HG03097 (cell line): Measurements from ENCODE around the gene ATPAF1.
A peak's percentile ranks its signal among the peaks of the same experiment; 100 is the strongest.

Source experiments
- ATAC-seq: cut with Tn5 transposase; IDR thresholded peaks from one replicate; pipeline ENCODE4 v1.9.1; 2021; ENCODE audit not compliant: unreplicated experiment, low FRiP score

Gene ATPAF1

DNA sequence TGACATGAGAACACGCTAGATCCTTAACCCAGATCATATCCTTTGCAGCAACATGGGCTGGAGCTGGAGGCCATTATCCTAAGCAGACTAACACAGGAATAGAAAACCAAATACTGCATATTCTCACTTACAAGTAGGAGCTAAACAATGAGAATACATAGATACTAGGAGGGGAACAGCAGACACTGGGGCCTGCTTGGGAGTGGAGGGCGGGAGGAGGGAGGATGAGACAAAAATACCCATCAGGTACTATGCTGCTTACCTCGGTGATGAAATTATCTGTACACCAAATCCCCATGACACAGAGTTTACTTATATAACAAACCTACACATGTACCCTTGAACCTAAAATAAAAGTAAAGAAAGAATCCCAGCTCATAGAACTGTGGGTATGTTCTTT is 50.3 kb downstream of the ATPAF1 start:
- ATAC-seq: no peak

DNA sequence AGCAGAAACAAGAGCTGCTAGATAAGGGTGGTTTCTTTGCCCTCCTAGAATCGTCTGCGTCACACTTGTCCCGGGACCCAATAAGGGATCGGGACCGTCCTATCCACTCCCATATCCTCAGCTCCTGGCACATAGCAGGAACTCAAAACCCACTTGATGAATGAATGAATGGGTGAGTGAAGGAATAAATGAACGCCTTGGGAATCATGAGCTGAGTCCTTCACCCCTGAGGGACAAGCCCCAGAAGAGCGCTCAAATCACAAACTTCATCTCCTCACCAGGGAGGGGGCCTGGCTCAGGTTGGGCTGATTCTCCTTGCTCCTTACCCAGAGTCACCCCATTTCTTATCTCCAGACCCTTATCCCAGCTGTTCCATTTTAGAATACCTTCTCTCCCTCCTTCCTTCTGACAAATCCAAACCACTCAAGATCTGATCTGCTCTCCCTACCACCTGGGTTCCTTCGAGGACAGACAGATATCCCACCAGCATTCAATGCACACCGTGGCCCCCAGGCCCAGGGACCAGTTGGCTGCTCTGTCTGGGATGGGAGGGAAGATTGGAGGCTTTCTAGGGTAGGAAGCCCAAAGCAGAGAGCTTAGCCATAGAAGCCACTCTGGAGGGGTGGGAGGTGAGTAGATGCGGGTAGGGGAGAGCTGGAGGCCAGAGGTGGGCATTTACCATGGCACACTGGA is 50.9 kb downstream of the ATPAF1 start:
- ATAC-seq: peak; percentile 5

DNA sequence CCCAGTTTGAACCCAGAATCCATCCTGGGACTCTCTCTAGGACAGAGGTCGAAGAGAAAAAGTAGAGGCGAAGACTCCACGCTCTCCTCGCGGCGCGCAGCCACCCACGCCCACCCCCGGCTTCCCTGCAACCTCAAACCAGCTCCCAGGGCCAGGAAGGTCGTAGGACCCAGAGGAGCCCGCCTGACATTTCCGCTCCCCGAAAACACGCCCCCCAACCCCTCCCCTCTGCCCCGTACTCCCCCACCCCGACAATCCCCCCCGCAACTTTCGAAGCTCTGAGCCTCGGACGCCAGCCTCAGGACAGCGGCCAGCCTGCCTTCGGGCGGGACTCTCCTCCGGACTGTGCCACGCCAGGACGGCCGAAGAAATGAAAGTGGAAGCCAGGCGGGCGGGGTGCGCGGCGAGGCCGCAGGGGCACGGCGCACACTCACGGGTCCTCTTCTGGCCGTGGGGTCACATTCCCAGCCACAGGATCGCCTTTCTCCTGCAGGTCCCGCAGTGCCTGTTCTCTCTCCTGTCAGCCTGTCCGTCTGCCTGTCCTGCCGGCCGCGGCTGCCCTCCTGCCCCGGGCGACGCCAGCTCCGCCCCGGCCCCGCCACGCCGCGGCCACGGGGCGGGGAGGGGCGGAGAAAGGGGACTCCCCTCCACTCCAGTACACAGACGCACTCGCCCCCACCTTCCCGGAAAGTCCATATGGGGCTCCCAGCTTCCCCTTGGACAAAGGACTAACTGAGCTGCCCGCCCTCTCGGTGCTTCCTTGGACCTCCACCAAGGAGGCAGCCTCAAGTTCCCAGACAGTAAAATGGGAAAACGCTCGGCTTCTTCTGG is 51.7 kb downstream of the ATPAF1 start, which contains the start of gene MOB3C:
Gene MOB3C (minus strand): TSS at position 535 of the 831 bp plus-strand sequence. CDS start 3,490 bp downstream, outside the sequence.
- peak; percentile 56 for ATAC-seq

DNA sequence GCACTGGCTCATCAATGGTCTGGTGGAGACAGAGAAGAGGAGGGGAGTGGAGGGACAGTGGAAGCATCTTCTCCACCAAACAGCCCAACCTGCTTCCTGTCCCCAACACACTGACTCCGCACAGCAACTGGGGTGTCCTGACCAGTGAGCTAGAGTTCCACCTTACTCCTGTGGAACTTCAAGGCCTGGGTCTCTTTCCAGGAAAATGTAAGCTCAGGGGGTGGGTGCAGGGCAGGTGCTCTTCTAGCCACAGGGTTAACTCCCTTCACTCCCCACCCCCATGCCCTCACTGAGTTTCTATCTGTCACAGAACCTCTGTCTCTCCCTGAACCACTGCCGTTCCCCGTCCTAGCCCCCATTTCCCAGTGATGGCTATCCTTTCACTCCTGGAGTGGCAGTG is 52.4 kb downstream of the ATPAF1 start:
- no peak for ATAC-seq

DNA sequence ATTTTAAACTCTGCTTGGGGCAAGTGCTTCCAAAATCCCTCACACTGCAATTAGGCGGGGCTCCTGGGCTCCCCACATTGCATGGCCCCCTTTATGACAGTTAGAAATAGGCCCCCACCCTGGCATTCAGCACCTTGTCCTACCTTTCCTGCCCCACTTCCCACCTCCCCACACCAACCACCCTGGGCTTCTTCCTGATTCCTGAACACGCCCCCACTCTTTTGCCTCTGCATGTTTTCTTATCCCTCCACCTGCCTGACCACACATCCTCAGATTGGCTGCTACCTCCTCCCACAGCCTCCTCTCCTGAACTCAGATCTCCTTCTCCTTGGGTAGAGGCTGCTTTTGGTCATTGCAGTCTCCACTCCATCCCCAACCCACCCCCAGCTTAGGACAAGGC is 53.1 kb downstream of the ATPAF1 start:
- no peak for ATAC-seq

DNA sequence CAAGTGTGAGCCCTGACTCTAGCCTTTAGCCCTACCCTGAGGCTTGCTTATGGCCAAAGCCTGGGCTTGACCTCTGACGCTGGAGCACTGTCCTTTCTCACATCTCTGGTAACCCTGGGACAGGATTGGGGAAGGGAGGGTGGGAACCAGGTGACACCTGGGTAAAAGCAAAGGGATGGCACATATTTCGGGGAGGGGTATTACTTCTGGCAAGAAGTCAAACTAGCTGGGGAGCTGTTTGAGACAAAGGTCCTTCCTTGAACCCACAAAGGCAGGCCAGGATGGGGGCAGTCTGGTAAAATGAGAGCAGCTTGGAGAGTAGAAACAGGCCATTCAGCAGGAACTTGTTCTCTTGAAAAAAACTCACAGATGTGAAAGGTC is 53.6 kb downstream of the ATPAF1 start:
- ATAC-seq: no peak

DNA sequence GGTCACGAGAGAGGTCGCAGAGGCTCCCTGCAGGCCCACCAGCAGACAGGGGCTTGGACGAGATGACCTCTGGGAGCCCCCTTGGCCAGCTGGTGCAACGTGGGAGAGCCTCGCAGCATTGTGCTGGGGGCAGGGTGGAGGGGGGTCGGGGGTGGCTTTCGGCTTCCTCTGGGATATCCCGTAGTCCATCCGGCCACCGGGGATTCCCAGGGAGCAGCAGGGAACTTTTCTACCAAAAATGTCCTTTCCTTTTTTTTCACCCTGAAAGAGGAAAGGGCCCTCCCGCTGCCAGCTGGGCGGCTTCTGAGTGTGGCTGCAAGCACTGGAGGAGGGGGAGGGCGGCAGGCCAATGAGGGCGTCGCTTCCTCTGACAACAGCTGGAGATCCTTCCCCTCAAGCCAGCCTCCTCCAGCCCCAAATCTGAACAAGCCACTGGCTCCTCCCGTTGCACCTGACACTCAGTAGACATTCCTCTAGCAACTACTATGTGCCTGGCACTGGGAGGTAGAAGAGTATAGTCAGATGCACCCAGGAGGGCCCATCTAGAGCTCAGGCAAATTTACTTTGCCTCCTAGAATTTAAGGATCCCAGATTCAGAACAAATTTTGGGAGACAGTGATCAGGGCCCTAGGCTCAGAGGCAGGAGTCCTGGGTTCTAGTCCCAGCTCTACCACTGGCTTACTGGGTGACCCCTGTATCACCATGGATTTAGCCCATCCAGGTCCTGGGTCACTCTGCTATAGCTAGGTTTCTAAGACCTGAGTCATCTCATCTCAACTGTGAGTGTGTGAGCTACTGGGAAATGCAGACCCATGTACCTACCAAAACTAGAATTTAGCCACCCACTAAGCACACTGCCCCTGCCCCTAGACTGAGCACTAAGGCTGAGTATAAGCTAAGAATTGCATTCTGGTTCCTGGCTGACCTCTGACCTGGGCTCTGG is 54.2 kb downstream of the ATPAF1 start:
- no peak for ATAC-seq

DNA sequence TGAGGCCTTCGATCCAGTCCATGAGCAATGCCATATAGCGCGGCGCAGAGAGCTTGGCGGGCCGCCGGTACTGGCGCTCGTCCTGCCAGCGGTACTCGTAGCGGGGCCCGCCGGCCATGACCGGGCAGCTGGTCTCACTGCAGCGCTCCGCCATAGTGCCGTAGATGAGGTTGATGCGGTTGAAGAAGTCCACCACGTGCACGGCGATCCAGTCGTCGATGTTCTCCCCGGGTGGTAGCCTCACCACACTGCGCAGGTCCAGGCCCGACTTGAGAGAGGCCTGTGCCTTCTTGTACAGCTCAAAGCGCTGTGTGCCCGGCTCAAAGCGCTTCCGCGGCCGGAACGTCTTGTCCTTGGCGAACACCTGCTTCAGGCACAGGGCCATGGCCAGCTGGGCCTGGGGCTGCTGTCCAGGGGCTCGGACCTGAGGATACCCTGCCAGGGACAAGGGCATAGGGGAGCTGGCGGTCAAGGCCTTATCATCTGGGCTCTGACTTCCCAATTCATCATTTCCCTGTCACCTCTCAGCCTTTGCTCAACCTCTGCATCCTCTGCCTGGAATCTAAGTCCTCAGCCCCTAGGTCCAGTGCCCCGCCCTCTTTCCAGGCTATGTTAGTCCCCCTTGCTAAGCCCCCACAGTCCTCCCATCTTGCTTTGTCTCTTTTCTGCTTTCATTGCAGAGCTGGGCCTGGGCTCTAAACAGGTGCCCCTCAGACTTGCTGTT is 55.1 kb downstream of the ATPAF1 start:
- ATAC-seq: no peak

DNA sequence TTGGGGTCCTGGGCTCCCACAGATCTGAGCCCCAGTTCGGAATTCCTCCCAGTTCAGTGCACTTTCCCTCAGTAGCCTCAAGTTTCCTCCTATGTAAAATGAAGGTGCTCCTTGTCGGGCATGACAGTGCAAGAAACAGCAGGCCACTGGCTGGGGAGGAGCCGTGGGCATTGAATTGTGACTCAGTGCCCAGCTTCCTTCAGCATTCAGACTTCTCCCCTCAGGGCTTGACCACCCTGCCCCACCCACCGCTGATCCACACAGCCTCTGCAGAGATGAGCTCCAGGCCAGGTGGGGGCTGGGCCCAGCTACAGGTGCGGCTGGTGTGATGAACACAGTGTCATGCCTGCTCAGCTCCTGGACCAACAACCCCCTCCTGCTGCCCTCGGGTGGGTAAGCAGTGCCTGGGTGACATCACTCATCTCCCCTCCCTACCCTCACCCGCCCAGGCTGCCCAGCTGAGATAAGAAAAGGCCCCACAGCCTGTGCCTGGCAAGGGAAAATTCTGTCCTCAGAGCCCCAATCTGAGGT is 56.4 kb downstream of the ATPAF1 start:
- no peak for ATAC-seq

DNA sequence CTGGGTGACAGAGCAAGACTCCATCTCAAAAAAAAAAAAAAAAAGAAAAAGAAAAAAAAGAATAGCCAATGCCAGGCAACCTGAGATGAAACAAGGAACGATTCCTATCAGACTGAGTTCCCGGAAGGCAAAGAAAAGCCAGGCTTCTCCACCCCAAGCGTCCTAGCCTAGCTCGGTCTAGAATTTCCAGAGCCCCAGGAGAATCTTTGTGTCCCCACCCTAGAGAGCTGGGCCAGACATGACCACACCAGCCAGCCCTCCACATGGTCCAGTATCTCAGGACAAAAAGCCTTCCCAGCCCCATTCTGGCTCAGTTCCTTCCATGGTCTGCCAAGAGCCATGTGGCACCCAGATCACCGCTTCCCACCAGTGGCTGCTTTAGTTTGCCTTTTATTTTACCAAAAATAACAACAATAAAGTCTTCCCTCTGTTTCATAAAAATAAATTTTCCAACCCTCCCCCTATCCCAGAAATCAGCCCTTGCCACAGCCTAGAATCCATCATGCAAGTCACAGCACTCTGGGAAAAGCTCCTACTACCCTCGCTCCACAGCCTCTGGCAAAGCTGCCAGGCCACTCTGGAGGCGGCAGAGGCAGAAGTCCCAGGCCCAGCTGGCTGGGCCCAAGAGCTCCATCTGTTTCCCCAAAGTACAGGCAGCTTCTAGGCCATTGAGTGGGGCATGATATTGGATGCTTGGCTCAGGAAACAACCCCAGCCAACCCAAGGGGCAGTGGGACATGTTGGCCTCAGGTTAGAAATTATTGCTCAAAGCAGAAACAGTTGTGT is 60.6 kb downstream of the ATPAF1 start:
- ATAC-seq: no peak

DNA sequence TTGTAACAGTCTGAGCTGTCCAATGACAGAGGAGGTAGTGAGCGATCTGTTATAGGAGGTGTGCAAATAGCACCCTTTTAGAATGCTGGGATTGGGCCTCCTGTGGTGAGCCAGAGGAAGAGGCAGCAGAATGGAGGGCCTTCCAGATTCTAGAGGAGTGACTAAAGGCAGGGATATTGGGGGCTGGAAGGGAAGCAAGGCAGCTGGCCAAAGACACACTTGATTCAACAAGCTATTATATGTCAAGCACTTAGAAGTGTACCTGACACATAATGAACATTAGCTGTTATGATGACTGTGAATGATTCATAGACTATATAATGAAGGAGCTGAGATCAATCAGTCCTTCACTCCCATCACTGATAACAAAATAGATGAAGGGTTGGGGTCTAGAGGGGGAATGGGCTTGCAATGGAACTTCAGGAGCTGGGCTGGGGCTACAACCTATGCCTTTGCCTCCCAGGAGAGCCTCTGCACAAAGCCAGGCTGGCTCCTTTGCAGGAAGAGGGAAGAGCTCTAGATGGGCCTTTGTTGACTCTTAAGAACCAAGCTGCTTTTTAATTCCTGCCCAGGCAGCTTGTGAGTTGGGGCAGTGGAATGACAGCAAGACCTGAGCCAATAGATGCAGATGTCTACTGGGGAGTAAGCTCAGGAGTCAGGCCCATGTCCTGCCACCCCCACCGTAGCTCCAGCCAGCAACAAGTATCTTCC is 61.8 kb downstream of the ATPAF1 start:
- ATAC-seq: no peak

DNA sequence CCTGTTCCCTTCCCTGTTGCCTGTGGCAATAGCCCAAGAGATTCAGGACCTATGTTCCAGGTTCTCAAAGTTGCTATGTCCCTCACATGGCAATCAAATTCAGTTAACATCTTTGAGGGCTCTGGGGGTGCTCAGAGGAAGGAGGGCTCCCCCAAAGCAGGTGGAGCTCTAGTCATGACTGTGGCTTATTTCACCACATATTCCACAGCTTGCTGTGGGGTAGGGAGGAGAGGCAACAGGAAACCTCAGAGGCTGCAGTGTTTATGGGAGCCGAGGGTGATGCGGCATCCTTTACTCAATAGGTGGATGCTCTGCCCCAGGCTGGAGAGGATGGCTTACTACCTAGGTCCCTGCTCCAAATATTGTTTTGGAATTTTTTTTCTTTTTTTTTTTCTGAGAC is 62.9 kb downstream of the ATPAF1 start:
- ATAC-seq: no peak

DNA sequence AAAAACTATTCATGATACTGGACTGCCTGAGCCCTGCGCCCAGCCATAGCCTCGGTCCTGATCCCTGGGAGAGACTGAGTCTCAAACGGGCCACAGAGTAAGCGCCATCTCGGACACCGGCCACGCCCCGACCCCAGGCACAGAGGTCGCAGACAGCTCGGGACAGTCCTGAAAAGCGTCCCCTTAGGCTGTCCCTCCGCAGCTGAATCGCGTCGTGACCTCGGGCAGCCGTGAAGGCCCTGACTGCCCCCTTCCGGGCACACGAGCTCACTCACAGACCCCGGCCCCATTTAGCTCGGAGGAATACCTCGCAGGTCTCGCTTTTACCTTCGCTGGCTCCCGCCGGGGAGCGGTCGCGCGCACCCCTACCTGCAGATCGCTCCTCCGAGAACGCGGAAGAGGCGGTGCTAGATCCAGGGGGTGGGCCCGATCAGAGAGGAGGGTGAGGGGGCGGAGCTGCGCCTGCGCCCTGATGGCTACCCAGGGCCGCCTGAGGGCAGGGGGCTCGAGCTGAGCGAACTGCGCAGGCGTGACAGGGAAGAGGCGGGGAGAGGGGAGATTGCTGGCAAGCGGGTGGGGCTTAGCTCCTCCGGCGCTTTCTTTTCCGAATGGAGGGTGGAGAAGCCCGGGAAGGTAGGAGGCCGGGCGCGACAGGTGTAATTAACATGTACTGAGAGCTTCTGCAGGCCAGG is 64.2 kb downstream of the ATPAF1 start, which contains the start of gene MKNK1:
Gene MKNK1 (minus strand): TSS at position 411 of the 692 bp plus-strand sequence. CDS start 20,941 bp downstream, outside the sequence.
- ATAC-seq: peak; percentile 91

DNA sequence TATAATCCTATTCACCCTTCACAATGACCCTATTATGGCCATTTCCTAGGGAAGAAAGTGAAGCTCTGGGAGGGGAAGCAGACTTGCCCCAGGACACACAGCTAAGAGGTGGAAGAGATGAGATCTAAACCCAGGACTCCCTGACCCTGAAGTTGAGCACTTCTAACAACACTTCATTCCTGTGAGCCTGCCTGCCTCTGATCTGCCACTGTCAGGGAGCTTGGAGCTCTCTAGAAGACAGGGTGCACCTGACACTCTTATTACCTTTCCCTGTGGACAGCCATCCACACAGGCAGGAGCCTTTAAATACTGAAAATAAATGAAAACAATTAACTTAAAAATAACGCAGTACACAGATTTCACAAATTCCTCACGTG is 64.7 kb downstream of the ATPAF1 start:
- ATAC-seq: no peak

DNA sequence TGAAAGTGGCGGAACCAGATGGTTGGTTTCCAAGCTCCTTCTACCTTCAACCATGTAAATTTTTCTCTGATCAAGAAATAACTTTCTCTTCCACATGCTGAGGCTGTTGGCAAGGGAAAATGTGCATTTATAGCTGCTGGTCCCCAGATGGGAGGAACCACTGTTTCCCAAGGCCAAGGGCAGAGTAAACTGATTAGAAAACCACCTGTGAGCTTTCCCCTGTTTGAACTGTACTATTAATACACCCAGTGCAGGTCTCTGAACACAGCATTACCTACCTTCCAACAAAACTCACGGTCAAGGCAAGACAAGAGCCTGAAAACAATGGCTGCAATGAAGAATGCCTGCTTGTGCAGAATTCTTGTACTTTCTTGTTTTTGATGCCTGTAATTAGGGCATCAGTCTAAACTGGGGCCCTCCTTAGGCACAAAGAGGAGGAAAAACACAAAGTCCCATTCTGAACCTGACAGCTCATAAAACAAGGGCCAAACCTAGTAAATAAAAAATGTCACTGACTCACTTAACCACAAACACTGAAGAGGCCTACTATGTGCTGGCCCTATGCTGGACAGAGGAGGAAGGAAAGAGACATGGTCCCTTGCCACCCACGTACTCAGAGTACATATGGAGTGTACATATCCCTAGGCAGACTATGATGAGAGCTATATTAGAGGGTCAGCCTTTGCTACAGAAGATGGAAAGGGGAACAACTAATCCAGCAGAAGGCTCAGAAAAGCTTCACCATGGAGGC is 66.7 kb downstream of the ATPAF1 start:
- ATAC-seq: no peak

DNA sequence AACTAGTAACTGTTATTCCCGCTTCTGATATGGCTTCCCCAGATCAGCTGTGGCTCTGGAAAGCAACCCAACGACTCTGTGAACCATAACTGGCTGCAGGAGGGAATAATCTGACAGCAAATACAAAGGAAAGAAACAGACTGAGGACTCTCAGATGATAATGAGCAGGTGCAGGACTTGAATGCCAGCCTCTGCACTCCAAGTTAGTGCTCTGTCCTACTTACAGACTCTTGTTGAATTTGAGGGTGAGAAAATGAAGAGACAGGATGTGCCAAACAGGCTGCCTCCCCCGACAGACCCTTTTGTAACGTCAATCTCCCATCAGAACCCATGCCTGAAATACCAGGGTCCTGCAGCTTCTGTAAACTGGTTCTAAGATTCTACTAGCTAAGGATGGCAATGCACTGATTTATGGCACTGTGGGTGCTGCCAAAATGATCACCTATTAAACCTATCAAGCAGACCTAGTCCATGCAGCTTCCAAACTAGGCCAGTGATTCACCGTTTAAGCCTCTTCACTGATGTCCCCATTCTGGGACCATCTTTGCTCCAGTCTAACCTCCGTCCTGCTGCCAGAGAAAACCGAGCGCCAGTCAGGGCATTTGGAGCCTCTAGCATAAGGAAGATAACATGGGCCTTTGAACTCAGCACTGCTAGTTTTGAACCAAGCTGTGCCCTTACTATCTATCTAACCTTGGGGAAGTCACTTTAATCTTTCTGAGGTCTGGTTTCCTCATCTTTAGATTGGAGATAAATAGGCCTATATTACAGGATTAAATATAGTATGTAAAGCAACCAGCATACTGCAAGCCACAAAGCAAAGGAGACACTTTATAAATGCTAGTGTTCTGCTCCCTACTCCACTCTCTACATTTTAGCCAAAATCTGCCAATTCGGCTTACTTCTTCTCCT is 68.8 kb downstream of the ATPAF1 start:
- no peak for ATAC-seq
